GM18873 (cell line): ENCODE measurements around the gene ST3GAL6.

Experiments used
- ATAC-seq: cut with Tn5 transposase; IDR thresholded peaks from one replicate; pipeline ENCODE4 v1.9.1; 2021; ENCODE audit warnings: mild to moderate bottlenecking, moderate library complexity, moderate number of reproducible peaks; ENCODE audit not compliant: unreplicated experiment, low FRiP score

ST3GAL6 gene

DNA sequence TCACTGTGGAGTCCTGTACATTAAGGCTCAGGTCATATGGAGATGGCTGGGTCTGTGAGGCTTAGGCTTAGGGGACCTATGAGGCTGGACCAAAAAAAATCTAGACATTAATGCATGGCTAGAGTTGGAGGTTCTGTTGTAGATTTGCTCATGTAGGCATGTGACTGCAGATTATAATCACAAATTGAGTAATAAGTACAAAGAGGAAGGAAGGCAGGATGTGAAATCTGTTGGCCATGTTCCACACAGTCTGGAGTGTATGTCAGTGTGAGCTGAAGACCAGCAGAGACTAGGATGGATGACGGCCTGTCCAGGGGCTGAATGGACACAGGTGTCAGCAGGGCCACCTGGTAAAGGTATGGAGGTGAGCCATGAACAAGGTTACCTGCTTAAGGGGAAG is at the start of gene ST3GAL6:
Gene ST3GAL6 (plus strand): TSS at position 265 of the 400 bp plus-strand sequence. CDS start 5,101 bp downstream, outside the sequence.
- no peak for ATAC-seq

DNA sequence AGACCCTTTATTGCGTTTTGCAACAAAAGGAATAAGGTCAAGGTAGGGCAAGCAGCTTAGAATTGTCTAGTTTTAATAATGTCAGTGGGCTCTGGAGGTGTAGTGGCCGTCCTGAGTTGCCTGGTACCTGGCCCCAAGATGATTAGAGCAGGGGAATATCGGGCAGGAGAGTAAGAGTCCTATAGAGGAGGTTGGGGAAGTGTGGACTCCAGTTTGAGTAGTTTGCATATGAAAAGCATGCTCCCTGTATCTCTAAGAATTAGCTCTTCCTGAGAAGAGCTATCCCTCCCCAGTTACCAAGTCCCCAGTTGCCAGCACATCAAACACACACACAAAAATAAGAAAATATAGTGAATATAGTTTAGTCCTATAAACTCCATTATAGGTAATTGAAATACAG is 49.2 kb upstream of the ST3GAL6 start:
- no peak for ATAC-seq

DNA sequence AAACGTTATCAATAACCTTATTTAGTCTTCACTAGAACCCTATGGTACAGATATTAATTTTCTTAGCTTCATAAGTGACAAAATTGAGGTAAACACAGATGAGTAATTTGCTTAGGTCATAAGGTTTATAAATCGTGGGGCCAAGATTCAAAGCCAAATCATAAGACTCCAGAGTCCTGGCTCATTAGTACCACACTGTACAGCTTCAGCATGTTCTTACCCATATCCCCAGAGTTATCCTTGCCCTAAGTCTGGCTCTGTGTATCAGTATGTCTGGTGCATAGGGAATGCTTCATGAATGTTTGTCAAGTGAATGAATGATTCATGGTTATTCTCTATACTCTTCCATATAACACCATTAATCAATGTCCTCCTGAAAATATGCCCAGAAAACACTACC is 45.6 kb upstream of the ST3GAL6 start:
- no peak for ATAC-seq

GRCh38 chr3:98718730-98719129 is 44.4 kb upstream of the ST3GAL6 start:
- ATAC-seq = no peak

DNA sequence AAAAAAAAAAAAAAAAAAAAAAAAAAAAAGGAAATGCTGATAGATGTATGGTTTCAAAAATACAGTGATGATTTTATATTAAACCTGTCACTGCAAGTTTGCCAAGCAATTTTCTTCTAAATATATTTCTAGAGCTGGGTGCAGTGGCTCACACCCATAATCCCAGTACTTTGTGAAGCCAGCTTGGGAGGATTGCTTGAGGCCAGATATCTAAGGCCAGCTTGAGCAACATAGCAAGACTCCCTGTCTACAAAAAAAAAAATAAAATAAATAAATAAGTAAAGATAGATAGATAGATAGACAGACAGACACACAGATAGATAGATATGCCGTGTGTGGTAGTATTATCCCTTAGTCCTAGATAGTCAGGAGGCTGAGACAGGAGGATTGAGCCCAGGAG is 41.4 kb upstream of the ST3GAL6 start:
- no peak for ATAC-seq

- no peak for ATAC-seq
Observed at GRCh38 chr3:98722389-98722788, 40.8 kb upstream of the ST3GAL6 start.

- ATAC-seq = no peak
Observed at GRCh38 chr3:98725352-98725751, 37.8 kb upstream of the ST3GAL6 start.

- ATAC-seq = no peak
Observed at GRCh38 chr3:98726084-98726483, 37.1 kb upstream of the ST3GAL6 start.

GRCh38 chr3:98727638-98728037 is 35.5 kb upstream of the ST3GAL6 start:
- no peak for ATAC-seq

DNA sequence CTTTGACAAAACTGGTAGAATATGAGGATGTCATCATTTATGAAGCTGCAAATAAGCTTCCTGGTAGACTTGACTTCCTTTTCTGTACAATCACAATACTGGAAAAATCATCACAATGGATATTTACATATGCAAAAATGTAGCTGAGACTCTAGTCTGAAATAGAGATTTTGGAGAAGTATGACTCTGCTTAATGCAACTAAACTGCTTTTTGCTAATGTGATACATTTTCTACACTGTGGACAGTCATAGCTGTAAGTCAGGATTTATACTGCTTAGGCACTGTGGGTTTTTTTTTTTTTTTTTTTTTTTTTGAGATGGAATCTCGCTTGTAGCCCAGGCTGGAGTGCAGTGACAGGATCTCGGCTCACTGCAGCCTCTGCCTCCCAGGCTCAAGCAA is 34.5 kb upstream of the ST3GAL6 start:
- no peak for ATAC-seq

GRCh38 chr3:98730338-98730737 is 32.8 kb upstream of the ST3GAL6 start:
- ATAC-seq = no peak

- no peak for ATAC-seq
Observed at GRCh38 chr3:98730886-98731537, 32.1 kb upstream of the ST3GAL6 start.

DNA sequence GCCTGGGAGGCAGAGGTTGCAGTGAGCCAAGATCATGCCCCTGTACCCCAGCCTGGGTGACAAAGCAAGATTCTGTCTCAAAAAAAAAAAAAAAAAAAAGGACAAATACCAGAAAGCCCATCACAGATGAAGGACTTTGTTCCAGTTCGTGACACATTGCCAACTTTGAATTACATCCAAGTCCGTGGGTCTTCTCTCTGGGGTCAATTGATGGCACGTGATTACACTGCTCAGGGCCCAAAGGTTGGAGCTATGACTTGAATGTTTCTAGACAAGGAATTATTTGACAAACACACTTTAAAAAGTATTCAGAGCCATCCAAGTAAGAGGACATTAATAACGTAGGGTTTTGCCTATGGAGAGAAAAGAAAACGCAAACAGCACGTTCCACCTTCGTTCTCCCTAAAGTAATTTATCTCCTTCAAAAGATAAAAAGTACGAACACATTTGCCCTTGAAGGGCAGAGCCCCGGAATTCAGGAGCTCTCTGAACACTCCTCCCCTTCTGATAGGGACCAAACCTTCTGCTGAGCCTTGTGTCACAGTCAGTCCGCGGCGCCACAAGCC is 31.3 kb upstream of the ST3GAL6 start:
- ATAC-seq = no peak

DNA sequence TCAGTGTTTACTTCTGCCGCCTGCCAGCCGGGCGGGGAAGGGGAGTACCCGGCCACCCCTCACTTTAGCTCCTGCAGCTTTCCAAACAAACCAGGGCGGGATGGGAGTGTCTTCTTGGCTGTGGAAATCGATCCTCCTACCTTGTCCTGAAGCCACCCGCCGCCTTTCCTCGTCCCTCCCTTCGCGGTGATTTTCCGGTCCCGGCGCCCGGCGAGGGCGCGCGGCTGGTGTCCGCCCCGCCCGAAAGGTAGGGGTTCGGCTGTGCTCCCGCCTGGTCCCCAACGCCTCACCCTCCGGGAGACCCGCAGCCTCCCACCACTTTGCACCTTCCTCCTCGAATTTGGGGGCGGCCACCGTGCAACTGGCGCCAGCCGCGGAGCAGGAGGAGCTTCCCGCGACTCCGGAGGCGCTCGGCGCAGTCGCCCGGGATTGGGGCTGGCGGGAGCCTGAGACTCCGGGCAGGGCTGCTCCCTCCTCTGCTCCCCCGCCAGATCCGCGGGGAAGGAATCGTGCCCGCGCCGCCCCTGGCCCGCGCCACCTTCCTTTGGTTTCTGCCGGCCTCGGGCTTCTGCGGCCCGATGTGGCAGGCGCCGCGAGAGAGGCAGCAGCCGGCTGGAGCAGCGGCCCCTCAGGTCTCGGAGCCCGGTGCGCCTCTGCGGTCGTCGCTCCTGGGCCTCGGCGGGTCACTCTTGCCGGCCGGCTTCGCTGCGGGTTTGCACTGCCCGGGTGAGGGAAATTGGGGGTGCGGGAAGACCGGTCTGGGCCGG is 30.7 kb upstream of the ST3GAL6 start:
- ATAC-seq = no peak

- ATAC-seq = no peak
Observed at GRCh38 chr3:98733053-98733811, 29.9 kb upstream of the ST3GAL6 start.

GRCh38 chr3:98733812-98734281 is 29.3 kb upstream of the ST3GAL6 start:
- no peak for ATAC-seq

DNA sequence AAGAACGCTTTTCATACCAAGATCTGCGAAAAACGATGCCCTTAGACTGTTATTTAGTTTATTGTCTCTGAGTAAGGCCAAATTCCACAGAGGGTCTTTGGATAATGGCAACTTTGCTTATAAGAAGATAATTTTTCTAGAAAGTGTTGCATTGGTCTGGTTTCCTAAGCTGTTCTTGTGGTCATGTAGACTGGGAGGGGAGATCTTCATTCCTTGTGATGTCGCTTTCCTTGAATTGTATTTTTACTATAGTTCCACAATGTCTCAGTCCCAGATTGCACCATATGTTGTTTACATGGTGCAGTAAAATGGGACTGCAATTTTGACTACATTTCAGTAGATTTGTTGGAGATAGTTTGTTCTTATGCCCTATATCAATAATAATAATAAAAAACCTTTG is 28.8 kb upstream of the ST3GAL6 start:
- ATAC-seq = no peak

- no peak for ATAC-seq
Observed at GRCh38 chr3:98734735-98735134, 28.4 kb upstream of the ST3GAL6 start.

DNA sequence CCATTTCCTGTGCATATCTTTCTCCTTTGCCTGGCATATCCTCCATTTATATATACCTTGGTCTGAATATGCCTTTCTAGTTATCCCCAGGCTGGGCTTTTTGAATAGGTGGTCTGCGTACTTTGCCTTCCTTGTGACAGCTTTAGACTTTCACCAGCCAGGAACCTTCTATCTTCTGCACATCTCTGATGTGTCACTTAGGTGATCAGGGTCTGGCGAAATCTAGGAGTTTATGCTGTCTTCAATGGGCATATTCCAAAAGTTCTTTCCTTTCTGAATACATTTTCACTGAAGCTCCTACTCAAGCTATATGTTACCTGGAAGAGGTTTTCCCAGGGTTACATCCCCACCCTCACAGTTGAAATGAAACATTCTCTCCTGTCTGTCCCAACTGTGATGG is 27.8 kb upstream of the ST3GAL6 start:
- ATAC-seq = no peak

DNA sequence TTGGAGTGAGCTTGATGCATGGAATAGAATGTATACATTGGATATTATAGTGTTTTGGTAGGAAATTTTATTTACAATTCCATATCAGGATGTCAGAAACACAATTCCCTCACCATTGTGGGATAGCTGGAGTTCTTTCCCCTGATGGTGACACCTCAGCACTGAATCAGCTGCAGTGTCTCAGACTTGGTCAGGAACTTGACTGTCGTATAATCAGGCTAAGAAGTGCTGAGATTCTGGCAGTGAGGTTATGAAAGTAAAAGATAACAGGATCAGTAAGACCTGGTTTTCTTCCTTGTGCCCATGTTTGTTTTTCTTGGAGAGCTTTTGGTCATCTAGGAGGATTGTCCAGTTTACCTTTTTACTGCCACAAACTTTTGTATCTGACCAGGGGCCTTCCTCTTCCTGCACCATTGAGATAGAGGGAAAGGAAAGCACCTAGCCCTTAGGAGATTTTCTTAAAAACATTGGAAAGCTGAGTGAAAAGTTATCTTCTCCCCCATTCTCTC is 27.3 kb upstream of the ST3GAL6 start:
- ATAC-seq = no peak

GRCh38 chr3:98737301-98737700 is 25.8 kb upstream of the ST3GAL6 start:
- ATAC-seq = no peak
